GM12878 (cell line): ENCODE results near the gene LIPK.

Source experiments
- CTCF ChIP-seq, 3 experiments: IDR thresholded peaks in 2 of 3; conservative IDR thresholded peaks in 1 of 3; 2 replicates each; pipeline ENCODE4 v1.5.1; 2011; ENCODE audit warnings: low read depth in 3 of 3, low read length in 3 of 3, mild to moderate bottlenecking in 3 of 3, control low read depth in 2 of 3, moderate library complexity in 2 of 3, inconsistent platforms in 1 of 3, mixed read lengths in 1 of 3; ENCODE audit not compliant: control insufficient read depth in 2 of 3, insufficient read depth in 1 of 3; ENCODE audit errors: extremely low read depth in 1 of 3
- IRF3 ChIP-seq: fragments of 450-650 bp; IDR thresholded peaks from 2 replicates; pipeline ENCODE4 v1.6.1; 2014; ENCODE audit warnings: mild to moderate bottlenecking
- MAX ChIP-seq: IDR thresholded peaks from 2 replicates; pipeline ENCODE4 v1.6.1; 2012; ENCODE audit warnings: low read depth, low read length, improper control_type of control experiment
- POLR2A ChIP-seq: IDR thresholded peaks from 2 replicates; pipeline ENCODE4 v1.6.1; 2011; ENCODE audit warnings: low read depth, mild to moderate bottlenecking, low read length

- TF ChIP-seq POLR2A (no peak), CTCF (IDR thresholded peaks at IDR 0.05 in 2 of 3, conservative IDR thresholded peaks at IDR 0.05 in 1 of 3; ENCODE audit: control insufficient read depth in 2 of 3, extremely low read depth in 1 of 3, insufficient read depth in 1 of 3, low read depth in 3 of 3, low read length in 3 of 3) (no peak), IRF3 (no peak), MAX (no peak)
Measured at GRCh38 chr10:88721392-88721791, 15.3 kb downstream of the LIPK start.
